ES-I3 (cell line): ENCODE data around the gene ILDR1.

Source experiments
- H3K36me3 ChIP-seq: 2 replicates; pipeline ENCODE4 v1.6.1; 2013; ENCODE audit warnings: mild to moderate bottlenecking, low read length, control low read depth, moderate library complexity; ENCODE audit not compliant: insufficient read depth
- H3K4me1 ChIP-seq: 2 replicates; pipeline ENCODE4 v1.6.1; 2013; ENCODE audit warnings: mild to moderate bottlenecking, control low read depth, low read length; ENCODE audit not compliant: insufficient read depth
- H3K9ac ChIP-seq: 2 replicates; pipeline ENCODE4 v1.6.1; 2013; ENCODE audit warnings: low read depth, mild to moderate bottlenecking, low read length, moderate library complexity
- H3K9me3 ChIP-seq: 2 replicates; pipeline ENCODE4 v1.6.1; 2013; ENCODE audit warnings: mild to moderate bottlenecking, low read length, moderate library complexity; ENCODE audit not compliant: control insufficient read depth, insufficient read depth

Gene ILDR1

DNA sequence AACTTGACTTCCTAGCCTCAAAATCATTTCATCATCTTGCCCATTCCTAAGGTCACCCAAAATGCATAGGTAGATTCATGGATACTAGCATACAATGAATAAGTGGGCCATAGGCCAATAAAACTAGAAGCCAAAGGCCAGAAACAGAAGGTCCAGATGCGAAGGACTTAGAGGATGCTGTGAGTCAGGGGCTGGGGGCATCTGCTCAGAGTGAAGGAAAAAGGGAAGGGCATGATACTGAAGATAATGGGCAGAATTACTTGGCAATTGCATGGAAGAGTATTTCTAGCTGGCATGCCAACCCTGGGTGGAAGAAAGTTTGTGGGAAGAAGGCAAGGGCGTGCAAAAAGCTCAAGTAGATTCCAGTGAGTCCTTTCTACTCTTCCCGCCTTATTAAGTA is 27.5 kb downstream of the ILDR1 start:
- Histone ChIP-seq H3K36me3 (no peaks in the 10 kb centered on the region), H3K4me1 (no peaks in the 10 kb centered on the region), H3K9me3 (no peaks in the 10 kb centered on the region), H3K9ac (no peak overlapping the region)

DNA sequence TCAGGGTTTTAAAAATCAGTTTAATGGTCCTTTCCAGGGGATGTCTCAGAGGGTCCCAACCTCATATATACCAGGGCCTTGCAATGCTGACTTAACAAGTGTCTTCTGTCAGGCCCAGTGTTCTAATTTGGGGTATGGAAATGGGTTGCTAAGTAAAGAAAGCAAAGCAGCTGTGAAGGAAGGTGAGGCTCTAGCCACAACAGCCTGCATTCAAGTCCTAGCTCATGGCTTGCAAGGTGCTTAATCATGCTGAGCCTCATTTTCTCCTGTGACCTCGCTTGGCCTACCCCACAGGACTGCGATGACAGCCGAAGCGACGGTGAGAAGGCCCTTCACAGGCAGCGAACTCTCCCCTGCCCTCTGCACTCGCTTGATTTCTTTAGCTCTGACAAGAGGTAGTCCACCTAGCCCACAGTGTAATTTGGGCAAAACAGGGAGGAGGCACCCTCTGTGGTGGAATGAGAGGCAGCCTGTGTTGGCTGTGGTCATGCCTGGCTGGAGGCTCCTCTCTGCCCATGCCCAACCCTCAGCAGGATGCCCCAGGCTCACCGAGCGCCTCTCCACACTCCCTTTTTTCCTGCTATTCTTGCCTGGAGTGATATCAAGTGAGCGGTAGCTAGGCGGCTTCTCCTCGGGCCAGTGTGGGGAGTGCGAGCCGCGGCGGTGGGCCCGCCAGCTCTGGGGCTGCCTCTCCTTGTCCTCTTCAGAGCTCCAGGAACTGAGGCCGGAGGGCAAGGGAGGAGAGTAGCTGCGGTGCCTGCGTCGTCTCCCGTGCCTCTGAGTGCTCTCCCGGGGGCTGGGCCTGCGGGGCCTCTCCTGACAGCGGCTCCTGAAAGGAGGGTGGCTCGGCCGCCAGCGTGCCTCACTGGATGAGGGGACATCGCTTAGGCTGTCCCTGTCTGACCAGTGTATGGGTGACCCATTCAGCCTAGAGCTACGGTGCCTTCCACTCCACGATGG is 29.2 kb downstream of the ILDR1 start:
- H3K9ac ChIP-seq: no peak overlapping the region
- H3K9me3 ChIP-seq: no peaks in the 10 kb centered on the region
- H3K36me3 ChIP-seq: no peaks in the 10 kb centered on the region
- no peaks in the 10 kb centered on the region for H3K4me1 ChIP-seq

DNA sequence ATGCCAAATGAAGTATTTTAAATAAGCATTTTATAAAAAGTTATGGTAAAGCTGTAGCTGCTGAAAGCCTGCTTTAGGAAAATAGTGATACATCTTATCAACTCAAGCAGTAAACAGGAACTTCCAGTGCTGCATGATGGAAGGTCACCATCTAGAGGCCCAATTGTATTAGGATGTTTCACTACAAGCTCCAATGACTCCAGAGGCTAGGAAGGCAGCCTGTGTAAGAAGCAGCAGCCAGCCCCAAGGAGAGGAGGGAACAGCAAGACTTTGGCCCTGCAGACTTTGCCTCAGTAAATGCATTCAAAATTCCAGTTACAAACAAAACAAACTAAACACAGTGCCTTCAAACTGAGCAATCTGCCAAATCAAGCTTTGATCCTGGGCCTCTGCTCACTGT is 32.1 kb downstream of the ILDR1 start:
- no peaks in the 10 kb centered on the region for H3K9me3 ChIP-seq
- H3K36me3 ChIP-seq: no peaks in the 10 kb centered on the region
- H3K9ac ChIP-seq: no peak overlapping the region
- H3K4me1 ChIP-seq: no peaks in the 10 kb centered on the region

DNA sequence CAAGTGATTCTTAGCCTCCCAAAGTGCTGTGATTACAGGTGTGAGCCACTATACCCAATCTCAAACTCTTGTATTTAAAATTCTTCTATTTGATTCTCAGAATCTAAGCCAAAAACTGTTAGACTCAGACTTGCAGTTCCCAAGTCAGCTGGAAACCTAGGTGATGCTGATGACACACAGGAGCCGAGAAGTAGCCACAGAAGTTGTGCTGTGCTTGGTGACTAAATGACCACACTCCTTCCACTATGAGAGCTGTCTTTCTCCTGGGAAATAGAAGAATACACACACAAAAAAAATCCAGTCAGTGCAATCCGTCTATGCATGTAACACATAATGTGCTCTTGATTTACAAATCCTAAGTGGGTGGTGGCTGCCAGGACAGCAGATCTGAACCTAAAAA is 33.9 kb downstream of the ILDR1 start:
- Histone ChIP-seq H3K9me3 (peaks cover 7% of the 10 kb centered on the region; the same call in 1 of the 2 replicates), H3K4me1 (no peaks in the 10 kb centered on the region), H3K36me3 (no peaks in the 10 kb centered on the region), H3K9ac (no peak overlapping the region)

DNA sequence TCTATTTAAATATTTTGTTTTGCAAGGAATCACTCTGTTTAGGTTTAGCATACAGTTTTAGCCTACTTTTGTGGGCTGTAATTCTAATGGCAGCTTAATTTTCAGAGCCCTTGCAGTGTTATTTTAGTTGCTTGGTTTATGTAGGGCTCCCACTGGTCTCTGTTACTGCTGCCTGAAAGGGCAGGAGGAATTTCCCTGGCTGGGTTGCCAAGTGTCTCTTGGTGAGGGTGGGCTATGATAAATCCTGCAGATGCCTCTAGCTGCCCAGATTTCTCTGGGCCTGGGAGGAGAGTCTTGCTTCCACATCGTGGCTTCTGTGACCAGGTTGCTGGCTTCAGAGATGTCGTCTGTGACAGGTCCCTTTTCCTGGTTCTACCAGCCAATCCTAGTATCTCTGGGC is 36.2 kb downstream of the ILDR1 start:
- no peak overlapping the region for H3K9ac ChIP-seq
- H3K9me3 ChIP-seq: peaks cover 7% of the 10 kb centered on the region; the same call in 1 of the 2 replicates
- no peaks in the 10 kb centered on the region for H3K4me1 ChIP-seq
- no peaks in the 10 kb centered on the region for H3K36me3 ChIP-seq

DNA sequence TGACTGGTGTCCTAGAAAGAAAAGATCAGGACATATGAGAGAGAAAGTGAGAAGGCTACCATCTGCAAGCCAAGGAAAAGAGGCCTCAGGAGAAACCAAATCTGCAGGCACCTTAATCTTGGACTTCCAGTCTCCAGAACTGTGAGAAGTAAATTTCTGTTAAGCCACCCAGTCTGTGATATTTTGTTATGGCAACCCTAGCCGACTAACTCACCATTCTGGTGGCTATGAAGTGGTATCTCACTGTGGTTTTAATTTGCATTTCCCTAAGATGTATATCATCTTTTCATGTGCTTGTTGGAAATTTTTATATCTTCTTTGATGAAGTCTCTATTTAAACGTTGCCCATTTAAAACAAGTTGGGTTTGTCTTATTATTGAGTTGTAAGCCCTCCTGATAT is 40.6 kb downstream of the ILDR1 start:
- Histone ChIP-seq H3K9ac (no peak overlapping the region), H3K4me1 (no peaks in the 10 kb centered on the region), H3K36me3 (no peaks in the 10 kb centered on the region), H3K9me3 (peaks cover 7% of the 10 kb centered on the region; the same call in 1 of the 2 replicates)

DNA sequence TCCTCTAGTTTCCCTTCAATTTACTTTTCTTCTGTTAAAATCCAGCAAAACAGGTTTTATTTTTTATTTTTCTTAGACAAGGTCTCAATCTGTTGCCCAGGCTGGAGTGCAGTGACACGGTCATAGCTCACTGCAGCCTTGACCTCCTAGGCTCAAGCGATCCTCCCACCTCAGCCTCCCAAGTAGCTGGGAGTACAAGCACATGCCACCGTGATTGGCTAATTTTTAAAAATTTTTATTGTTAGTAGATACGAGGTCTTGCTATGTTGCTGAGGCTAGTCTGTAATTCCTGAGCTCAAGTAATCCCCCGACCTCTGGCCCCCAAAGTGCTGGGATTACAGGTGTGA is 41.6 kb downstream of the ILDR1 start:
- Histone ChIP-seq H3K9ac (no peak overlapping the region), H3K4me1 (no peaks in the 10 kb centered on the region), H3K9me3 (peaks cover 7% of the 10 kb centered on the region; the same call in 1 of the 2 replicates), H3K36me3 (no peaks in the 10 kb centered on the region)

DNA sequence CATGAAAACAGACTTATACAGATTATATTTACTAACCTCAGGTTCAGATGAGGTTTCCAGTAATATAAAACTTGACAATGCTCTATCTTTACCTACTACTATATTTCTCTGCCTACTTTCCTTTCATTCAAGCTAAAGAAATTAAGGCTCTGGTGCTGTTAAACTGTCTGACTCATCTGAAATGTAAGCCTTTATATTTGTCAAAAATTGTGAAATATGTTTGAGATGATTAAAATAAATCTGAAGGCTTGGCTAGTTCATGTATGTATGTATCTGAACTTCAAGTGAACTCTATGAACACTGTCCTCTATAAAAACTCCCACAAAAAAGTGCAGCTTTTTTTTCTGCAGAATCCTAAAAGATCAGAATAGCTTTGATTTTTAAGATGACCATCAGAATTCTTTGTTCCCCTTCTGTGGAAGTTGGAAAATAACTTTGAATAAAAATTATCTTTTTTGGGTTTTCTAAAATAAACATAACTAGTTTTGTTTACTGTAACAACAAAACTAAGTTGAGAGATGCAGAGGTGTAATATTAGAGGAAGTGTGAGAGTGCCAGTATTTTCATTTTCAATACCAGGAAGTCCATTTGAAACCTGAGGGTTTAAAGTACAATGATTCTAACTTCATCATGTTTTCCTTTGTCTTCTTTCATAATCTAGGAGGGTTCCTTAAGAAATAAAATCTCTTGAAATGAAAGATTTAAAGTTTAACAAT is 42.2 kb downstream of the ILDR1 start:
- Histone ChIP-seq H3K9me3 (peaks cover 7% of the 10 kb centered on the region; the same call in 1 of the 2 replicates), H3K36me3 (no peaks in the 10 kb centered on the region), H3K4me1 (no peaks in the 10 kb centered on the region), H3K9ac (no peak overlapping the region)

DNA sequence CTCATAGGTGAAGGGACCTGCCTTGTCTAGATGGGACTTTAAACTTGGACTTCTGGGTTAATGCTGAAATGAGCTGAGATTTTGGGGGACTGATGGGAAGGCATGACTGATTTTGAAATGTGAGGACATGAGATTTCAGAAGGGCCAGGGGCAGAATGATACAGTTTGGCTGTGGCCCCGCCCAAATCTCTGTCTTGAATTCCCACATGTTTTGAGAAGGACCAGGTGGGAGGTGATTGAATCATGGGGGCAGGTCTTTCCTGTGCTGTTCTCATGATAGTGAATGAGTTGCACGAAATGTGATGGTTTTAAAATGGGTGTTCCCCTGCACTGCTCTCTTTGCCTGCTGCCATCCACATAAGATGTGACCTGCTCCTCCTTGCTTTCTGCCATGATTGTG is 42.8 kb downstream of the ILDR1 start:
- no peaks in the 10 kb centered on the region for H3K4me1 ChIP-seq
- no peak overlapping the region for H3K9ac ChIP-seq
- H3K9me3 ChIP-seq: peaks cover 7% of the 10 kb centered on the region; the same call in 1 of the 2 replicates

DNA sequence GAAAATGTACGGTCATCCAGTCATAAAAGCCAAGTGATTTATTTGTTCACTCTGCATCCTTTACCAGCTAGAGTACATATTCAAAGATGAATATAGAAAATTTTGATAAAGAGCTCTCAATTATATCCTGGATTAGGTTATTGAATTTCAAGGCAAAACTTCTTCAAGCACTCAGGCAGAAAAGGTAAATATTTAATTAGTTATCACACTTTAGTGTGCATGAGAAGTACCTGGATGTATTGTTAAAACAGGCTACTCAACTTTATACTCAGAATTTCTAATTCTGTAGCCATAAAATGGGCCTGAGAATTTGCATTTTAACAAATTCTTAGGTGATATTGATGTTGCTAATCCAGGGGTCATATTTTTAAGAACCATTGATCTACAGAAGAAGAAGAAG is 45.3 kb downstream of the ILDR1 start:
- Histone ChIP-seq H3K4me1 (no peaks in the 10 kb centered on the region), H3K9ac (no peak overlapping the region), H3K9me3 (no peaks in the 10 kb centered on the region), H3K36me3 (no peaks in the 10 kb centered on the region)

More for the DNA sequence above, 42.8 kb downstream of the ILDR1 start:
- no peaks in the 10 kb centered on the region for H3K36me3 ChIP-seq

DNA sequence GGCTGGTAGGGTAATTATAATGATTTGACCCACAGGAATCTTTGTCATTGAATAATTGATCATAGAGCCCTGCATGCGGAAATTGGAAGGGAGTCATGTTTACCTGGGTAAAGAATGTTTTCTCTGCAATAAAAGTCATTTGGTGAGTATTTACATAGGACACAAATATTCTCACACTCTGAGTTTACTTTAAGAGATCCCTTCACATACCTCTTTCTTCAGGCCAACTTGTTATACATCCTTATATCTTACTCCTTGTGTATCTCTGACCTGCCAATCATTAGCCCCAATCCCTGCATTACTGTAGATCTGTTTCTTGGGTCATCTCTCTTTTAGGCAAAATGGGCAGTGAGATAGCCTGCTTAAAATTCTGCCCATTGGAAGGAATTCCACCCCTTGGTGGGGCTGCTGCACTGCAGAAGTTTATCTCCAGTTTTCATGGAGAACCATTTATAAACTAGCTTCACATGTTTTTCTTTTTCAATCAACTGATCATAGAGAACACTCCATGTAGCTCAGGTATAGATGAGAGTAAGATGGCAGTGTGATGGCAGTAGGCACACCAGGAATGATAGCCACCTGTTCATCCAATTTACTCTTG is 46.2 kb downstream of the ILDR1 start:
- H3K4me1 ChIP-seq: no peaks in the 10 kb centered on the region
- no peaks in the 10 kb centered on the region for H3K36me3 ChIP-seq
- H3K9ac ChIP-seq: no peak overlapping the region

DNA sequence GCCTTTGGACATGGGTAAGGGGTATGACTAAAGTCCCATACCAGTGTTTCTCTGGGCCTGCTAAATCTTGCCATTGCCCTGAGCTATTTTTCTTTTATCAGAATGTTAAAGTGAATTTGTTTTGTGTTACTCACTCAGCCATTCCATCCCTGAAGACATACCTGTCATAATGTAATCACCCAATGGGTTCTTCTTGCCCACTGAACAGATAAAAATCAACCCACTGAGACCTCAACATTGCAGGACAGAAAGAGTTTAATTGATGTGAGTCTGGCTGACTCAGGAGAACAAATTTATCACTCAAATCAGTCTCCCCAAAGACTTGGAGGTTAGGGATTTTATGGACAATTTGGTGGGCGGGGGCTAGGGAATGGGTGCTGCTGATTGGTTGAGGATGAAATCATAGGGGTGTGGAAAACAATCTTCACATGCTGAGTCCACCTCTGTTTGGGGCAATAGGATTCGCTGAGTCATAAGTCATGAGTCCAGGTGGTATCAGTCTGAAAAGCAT is 47.4 kb downstream of the ILDR1 start:
- Histone ChIP-seq H3K9ac (no peak overlapping the region), H3K9me3 (no peaks in the 10 kb centered on the region), H3K36me3 (no peaks in the 10 kb centered on the region), H3K4me1 (no peaks in the 10 kb centered on the region)

More for the DNA sequence above, 46.2 kb downstream of the ILDR1 start:
- H3K9me3 ChIP-seq: no peaks in the 10 kb centered on the region

DNA sequence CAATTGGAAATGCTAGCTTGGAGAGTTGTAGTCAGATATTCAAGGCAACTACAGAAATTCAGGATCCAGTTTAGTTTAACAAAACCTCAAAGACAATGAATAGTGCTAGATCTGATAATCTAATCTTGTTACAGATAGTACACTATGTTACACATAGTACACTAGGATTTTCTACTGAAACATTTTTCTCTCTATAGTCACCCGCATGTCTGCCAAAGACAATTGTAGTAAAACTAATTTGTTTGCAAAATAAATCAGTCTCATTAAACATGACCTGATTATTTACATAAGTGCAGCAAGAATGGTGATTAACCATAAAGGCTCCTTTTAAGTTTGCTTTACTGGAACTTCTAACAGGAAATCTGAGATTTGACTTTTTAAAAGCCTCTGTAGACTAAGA is 52.0 kb downstream of the ILDR1 start:
- Histone ChIP-seq H3K4me1 (no peaks in the 10 kb centered on the region), H3K36me3 (no peaks in the 10 kb centered on the region), H3K9me3 (no peaks in the 10 kb centered on the region), H3K9ac (no peak overlapping the region)

DNA sequence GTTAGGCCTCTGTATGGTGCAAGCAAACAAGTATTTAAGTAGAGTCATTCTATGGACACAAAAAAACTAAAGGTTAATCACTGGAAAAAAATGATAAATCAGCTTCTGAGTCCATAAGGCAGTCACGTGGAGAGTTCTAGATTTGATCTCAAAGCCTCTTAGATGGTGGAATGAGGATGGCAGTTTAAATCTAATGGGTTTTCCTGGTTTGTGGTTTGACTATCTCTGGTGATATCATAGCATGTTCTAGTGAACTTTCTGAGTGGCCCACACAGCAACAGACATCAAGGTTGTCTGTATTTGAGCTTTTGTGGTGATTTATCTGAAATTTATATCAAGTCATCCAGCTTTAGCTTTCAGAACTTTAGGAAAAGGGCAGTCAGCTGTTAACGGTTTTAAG is 52.4 kb downstream of the ILDR1 start:
- Histone ChIP-seq H3K4me1 (no peaks in the 10 kb centered on the region), H3K36me3 (no peaks in the 10 kb centered on the region), H3K9ac (no peak overlapping the region), H3K9me3 (no peaks in the 10 kb centered on the region)
